ENCODE measurements around the gene EHF. TPM values are rescaled to one million over a fixed set of nuclear protein-coding genes. Genes with fewer than 3 reads are reported as not detected.

EHF gene
- total RNA-seq, 1 experiment from 2014 or later: 0.51 TPM

GRCh38 chr11:34643311-34643710 is 22.4 kb downstream of the EHF start:
- Histone ChIP-seq H3K4me1 (ENCODE audit: control insufficient read depth, insufficient read depth, low read length) (peaks cover 22% of the 10 kb centered on the region), H3K9me3 (ENCODE audit: control insufficient read depth, insufficient read depth, low read depth, low read length) (no peaks in the 10 kb centered on the region), H3K36me3 (ENCODE audit: control insufficient read depth, insufficient read depth, low read length) (no peaks in the 10 kb centered on the region), H3K27ac (ENCODE audit: low read length) (peak overlapping the region; percentile 26), H3K4me3 (ENCODE audit: low read depth in 2 of 2, low read length in 2 of 2) (no peak overlapping the region), H3K27me3 (ENCODE audit: control insufficient read depth, insufficient read depth, low read length) (no peaks in the 10 kb centered on the region)
- DNase-seq (ENCODE audit: low read depth, low spot score) (no peak), ATAC-seq (no peak)
- TF ChIP-seq CTCF (IDR thresholded peaks at IDR 0.05): no peak
- no peak for TF ChIP-seq REST (IDR thresholded peaks at IDR 0.05; ENCODE audit: insufficient read depth in 1 of 2, low read depth in 2 of 2, low read length in 1 of 2)
- TF ChIP-seq SIN3A (IDR thresholded peaks at IDR 0.05; ENCODE audit: borderline replicate concordance, insufficient read depth, low read depth, low read length): no peak
- TF ChIP-seq TCF7L2 (IDR thresholded peaks at IDR 0.05; ENCODE audit: low read depth, low read length): no peak
- TF ChIP-seq POLR2AphosphoS5 (IDR thresholded peaks at IDR 0.05; ENCODE audit: low read depth, low read length): no peak
- CTCF ChIA-PET: interaction anchor here (0.6 kb wide), 1 partner anchor 556 kb away, joined by 8 read pairs; no protein-coding TSS in a partner anchor
- POLR2A ChIA-PET: no interaction called here
- in situ Hi-C loops (cut with HindIII; ENCODE audit: low pct_unique_long_range_greater_than_20kb, low sequenced_read_pairs) (no loop called here), intact Hi-C loops (cut with micrococcal nuclease; ENCODE audit: unreplicated experiment) (no loop called here)
- no TSS peak for BruUV-seq (replicated peaks)

- no peak for ATAC-seq
- no TSS peak for BruUV-seq (replicated peaks)
Observed at GRCh38 chr11:34643846-34644245, 23.0 kb downstream of the EHF start.

More at GRCh38 chr11:34643846-34644245, 23.0 kb downstream of the EHF start:
- H3K9me3 ChIP-seq (ENCODE audit: control insufficient read depth, insufficient read depth, low read depth, low read length): no peaks in the 10 kb centered on the region
- H3K4me3 ChIP-seq (ENCODE audit: low read depth in 2 of 2, low read length in 2 of 2): no peak overlapping the region
- TF ChIP-seq CTCF (IDR thresholded peaks at IDR 0.05) (no peak), POLR2AphosphoS5 (IDR thresholded peaks at IDR 0.05; ENCODE audit: low read depth, low read length) (no peak), REST (IDR thresholded peaks at IDR 0.05; ENCODE audit: insufficient read depth in 1 of 2, low read depth in 2 of 2, low read length in 1 of 2) (no peak), TCF7L2 (IDR thresholded peaks at IDR 0.05; ENCODE audit: low read depth, low read length) (no peak), SIN3A (IDR thresholded peaks at IDR 0.05; ENCODE audit: borderline replicate concordance, insufficient read depth, low read depth, low read length) (no peak)
- H3K27ac ChIP-seq (ENCODE audit: low read length): peak overlapping the region; percentile 57
- peaks cover 20% of the 10 kb centered on the region for H3K4me1 ChIP-seq (ENCODE audit: control insufficient read depth, insufficient read depth, low read length)
- in situ Hi-C loops (cut with HindIII; ENCODE audit: low pct_unique_long_range_greater_than_20kb, low sequenced_read_pairs) (no loop called here), intact Hi-C loops (cut with micrococcal nuclease; ENCODE audit: unreplicated experiment) (no loop called here)
- H3K36me3 ChIP-seq (ENCODE audit: control insufficient read depth, insufficient read depth, low read length): no peaks in the 10 kb centered on the region
- CTCF ChIA-PET: no interaction called here
- no peaks in the 10 kb centered on the region for H3K27me3 ChIP-seq (ENCODE audit: control insufficient read depth, insufficient read depth, low read length)
- POLR2A ChIA-PET: no interaction called here
- DNase-seq (ENCODE audit: low read depth, low spot score): no peak
